Breast epithelium (tissue), 3 donors: ENCODE data around the gene BCAR1.

Source experiments
- POLR2A ChIP-seq: fragments of 450-650 bp; IDR thresholded peaks from one replicate; pipeline ENCODE4 v1.6.1; 2016; ENCODE audit warnings: antibody characterized with exemption, mild to moderate bottlenecking, moderate library complexity
- POLR2AphosphoS5 ChIP-seq, 3 donors: sonication (generic); formaldehyde crosslinking; IDR thresholded peaks; one replicate each; pipeline ENCODE4 v1.6.1; 2017; ENCODE audit warnings: antibody characterized with exemption in 3 of 3
- TF ChIP-seq, protein P1 (sequence below), 3 donors: fragments of 450-650 bp; IDR thresholded peaks; one replicate each; pipeline ENCODE4 v1.5.1; 2016 to 2017; ENCODE audit warnings: antibody characterized with exemption in 3 of 3, mild to moderate bottlenecking in 3 of 3, moderate library complexity in 3 of 3

DNA sequence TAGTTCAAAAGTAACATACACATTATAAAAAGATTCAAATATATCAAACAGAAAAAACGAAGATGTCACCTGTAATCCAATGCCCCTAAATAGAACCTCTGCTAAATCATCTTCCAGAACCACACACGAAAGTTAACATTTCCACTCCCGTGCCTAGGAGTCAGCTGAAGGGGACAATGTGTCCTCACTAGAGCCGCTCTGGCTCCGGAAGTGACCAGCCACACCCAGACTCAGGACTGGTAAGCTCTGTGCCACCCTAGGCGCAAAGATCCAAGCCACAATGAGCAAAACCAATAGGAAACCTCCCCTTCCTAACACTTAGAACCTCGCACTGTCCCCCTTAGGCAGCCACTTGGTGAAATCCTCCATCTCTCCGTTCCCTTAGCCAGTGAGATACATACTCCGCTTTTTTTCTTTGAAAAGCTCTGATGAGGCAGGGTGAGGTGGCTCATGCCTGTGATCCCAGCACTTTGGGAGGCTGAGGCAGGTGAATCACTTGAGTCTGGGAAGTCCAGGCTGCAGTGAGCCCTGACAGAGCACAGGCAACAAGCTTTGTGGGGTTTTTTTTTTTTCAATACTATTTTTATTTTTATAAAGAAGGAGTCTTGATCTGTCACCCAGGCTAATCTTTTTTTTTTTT, 20.8 kb downstream of the BCAR1 start:
- TF ChIP-seq, protein P1, sequence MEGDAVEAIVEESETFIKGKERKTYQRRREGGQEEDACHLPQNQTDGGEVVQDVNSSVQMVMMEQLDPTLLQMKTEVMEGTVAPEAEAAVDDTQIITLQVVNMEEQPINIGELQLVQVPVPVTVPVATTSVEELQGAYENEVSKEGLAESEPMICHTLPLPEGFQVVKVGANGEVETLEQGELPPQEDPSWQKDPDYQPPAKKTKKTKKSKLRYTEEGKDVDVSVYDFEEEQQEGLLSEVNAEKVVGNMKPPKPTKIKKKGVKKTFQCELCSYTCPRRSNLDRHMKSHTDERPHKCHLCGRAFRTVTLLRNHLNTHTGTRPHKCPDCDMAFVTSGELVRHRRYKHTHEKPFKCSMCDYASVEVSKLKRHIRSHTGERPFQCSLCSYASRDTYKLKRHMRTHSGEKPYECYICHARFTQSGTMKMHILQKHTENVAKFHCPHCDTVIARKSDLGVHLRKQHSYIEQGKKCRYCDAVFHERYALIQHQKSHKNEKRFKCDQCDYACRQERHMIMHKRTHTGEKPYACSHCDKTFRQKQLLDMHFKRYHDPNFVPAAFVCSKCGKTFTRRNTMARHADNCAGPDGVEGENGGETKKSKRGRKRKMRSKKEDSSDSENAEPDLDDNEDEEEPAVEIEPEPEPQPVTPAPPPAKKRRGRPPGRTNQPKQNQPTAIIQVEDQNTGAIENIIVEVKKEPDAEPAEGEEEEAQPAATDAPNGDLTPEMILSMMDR (IDR thresholded peaks at IDR 0.05): no peak
- no peak for TF ChIP-seq POLR2A
- TF ChIP-seq POLR2AphosphoS5 (IDR thresholded peaks at IDR 0.05): peak in 1 of 3 donors; percentile 22
